Neural progenitor cell (in vitro differentiated cells): ENCODE measurements around the gene TCHHL1.

Source experiments
- CTCF ChIP-seq: fragments of 200-600 bp; sonication (generic); IDR thresholded peaks from 2 replicates; pipeline ENCODE4 v1.5.1; 2017; ENCODE audit warnings: antibody characterized with exemption, mild to moderate bottlenecking
- EZH2 ChIP-seq: fragments of 200-600 bp; sonication (generic); IDR thresholded peaks from 2 replicates; pipeline ENCODE4 v1.6.1; 2017; ENCODE audit warnings: antibody characterized with exemption, mild to moderate bottlenecking, moderate library complexity
- EZH2phosphoT487 ChIP-seq: fragments of 200-600 bp; sonication (generic); IDR thresholded peaks from 2 replicates; pipeline ENCODE4 v1.6.1; 2017; ENCODE audit warnings: antibody characterized with exemption

- no peak for TF ChIP-seq CTCF
- no peak for TF ChIP-seq EZH2
- TF ChIP-seq EZH2phosphoT487: no peak
These were observed 22.7 kb upstream of the TCHHL1 start for GRCh38 chr1:152111515-152111968.
